Measurements from ENCODE around the gene PDLIM5.
"Not testable (repeated sequence)": the region's sequence is repeated elsewhere in the genome, so short reads cannot be mapped to it uniquely, and the experiment has no call there.

Gene PDLIM5

GRCh38 chr4:94451695-94452475 is at the start of gene PDLIM5:
PDLIM5 (plus strand) TSS chr4:94451942; CDS start chr4:94455289, 3,347 bp downstream.
- no peak for TF ChIP-seq JUND (IDR thresholded peaks at IDR 0.05; ENCODE audit: low read depth)
- peak; percentile 47 to 90 for DNase-seq (ENCODE audit: low read depth in 1 of 2, low spot score in 1 of 2)
- in situ Hi-C loops (cut with HindIII; ENCODE audit: low pct_unique_long_range_greater_than_20kb, low sequenced_read_pairs) = no loop called here

GRCh38 chr4:94402439-94402838 is 49.3 kb upstream of the PDLIM5 start:
- DNase-seq (ENCODE audit: low read depth in 1 of 2, low spot score in 1 of 2); in situ Hi-C loops (cut with HindIII; ENCODE audit: low pct_unique_long_range_greater_than_20kb, low sequenced_read_pairs): not testable (repeated sequence)

- in situ Hi-C loops (cut with HindIII; ENCODE audit: low pct_unique_long_range_greater_than_20kb, low sequenced_read_pairs) = no loop called here
- DNase-seq (ENCODE audit: low read depth in 1 of 2, low spot score in 1 of 2) = no peak
- TF ChIP-seq JUND (IDR thresholded peaks at IDR 0.05; ENCODE audit: low read depth) = no peak
Measured at GRCh38 chr4:94403751-94404150, 48.0 kb upstream of the PDLIM5 start.

GRCh38 chr4:94406668-94407437 is 44.9 kb upstream of the PDLIM5 start:
- DNase-seq (ENCODE audit: low read depth in 1 of 2, low spot score in 1 of 2) = peak in 1 of 2 experiments; percentile 78
- in situ Hi-C loops (cut with HindIII; ENCODE audit: low pct_unique_long_range_greater_than_20kb, low sequenced_read_pairs) = no loop called here
- TF ChIP-seq JUND (IDR thresholded peaks at IDR 0.05; ENCODE audit: low read depth) = no peak

- DNase-seq (ENCODE audit: low read depth in 1 of 2, low spot score in 1 of 2) = no peak
- in situ Hi-C loops (cut with HindIII; ENCODE audit: low pct_unique_long_range_greater_than_20kb, low sequenced_read_pairs) = no loop called here
- TF ChIP-seq JUND (IDR thresholded peaks at IDR 0.05; ENCODE audit: low read depth) = no peak
Measured at GRCh38 chr4:94407846-94408245, 43.9 kb upstream of the PDLIM5 start.

GRCh38 chr4:94408549-94409374 is 43.0 kb upstream of the PDLIM5 start:
- in situ Hi-C loops (cut with HindIII; ENCODE audit: low pct_unique_long_range_greater_than_20kb, low sequenced_read_pairs) = no loop called here
- no peak for TF ChIP-seq JUND (IDR thresholded peaks at IDR 0.05; ENCODE audit: low read depth)
- no peak for DNase-seq (ENCODE audit: low read depth in 1 of 2, low spot score in 1 of 2)

- no peak for DNase-seq (ENCODE audit: low read depth in 1 of 2, low spot score in 1 of 2)
- TF ChIP-seq JUND (IDR thresholded peaks at IDR 0.05; ENCODE audit: low read depth) = no peak
- in situ Hi-C loops (cut with HindIII; ENCODE audit: low pct_unique_long_range_greater_than_20kb, low sequenced_read_pairs) = no loop called here
Measured at GRCh38 chr4:94409375-94409679, 42.4 kb upstream of the PDLIM5 start.

- no peak for TF ChIP-seq JUND (IDR thresholded peaks at IDR 0.05; ENCODE audit: low read depth)
- DNase-seq (ENCODE audit: low read depth in 1 of 2, low spot score in 1 of 2) = no peak
- in situ Hi-C loops (cut with HindIII; ENCODE audit: low pct_unique_long_range_greater_than_20kb, low sequenced_read_pairs) = no loop called here
Measured at GRCh38 chr4:94409962-94410361, 41.8 kb upstream of the PDLIM5 start.

GRCh38 chr4:94410678-94411206 is 41.0 kb upstream of the PDLIM5 start:
- DNase-seq (ENCODE audit: low read depth in 1 of 2, low spot score in 1 of 2) = peak in 1 of 2 experiments; percentile 12
- in situ Hi-C loops (cut with HindIII; ENCODE audit: low pct_unique_long_range_greater_than_20kb, low sequenced_read_pairs) = no loop called here
- no peak for TF ChIP-seq JUND (IDR thresholded peaks at IDR 0.05; ENCODE audit: low read depth)

- TF ChIP-seq JUND (IDR thresholded peaks at IDR 0.05; ENCODE audit: low read depth) = no peak
- in situ Hi-C loops (cut with HindIII; ENCODE audit: low pct_unique_long_range_greater_than_20kb, low sequenced_read_pairs) = no loop called here
- DNase-seq (ENCODE audit: low read depth in 1 of 2, low spot score in 1 of 2) = no peak
Measured at GRCh38 chr4:94411296-94411695, 40.4 kb upstream of the PDLIM5 start.

GRCh38 chr4:94412019-94412657 is 39.6 kb upstream of the PDLIM5 start:
- no peak for TF ChIP-seq JUND (IDR thresholded peaks at IDR 0.05; ENCODE audit: low read depth)
- in situ Hi-C loops (cut with HindIII; ENCODE audit: low pct_unique_long_range_greater_than_20kb, low sequenced_read_pairs) = no loop called here
- no peak for DNase-seq (ENCODE audit: low read depth in 1 of 2, low spot score in 1 of 2)

GRCh38 chr4:94412658-94413038 is 39.1 kb upstream of the PDLIM5 start:
- in situ Hi-C loops (cut with HindIII; ENCODE audit: low pct_unique_long_range_greater_than_20kb, low sequenced_read_pairs) = no loop called here
- no peak for DNase-seq (ENCODE audit: low read depth in 1 of 2, low spot score in 1 of 2)
- no peak for TF ChIP-seq JUND (IDR thresholded peaks at IDR 0.05; ENCODE audit: low read depth)

Data from T47D (cell line).